ENCODE data around the gene POMP.

POMP gene

GRCh38 chr13:28704282-28704681, 45.4 kb downstream of the POMP start:
- no peak for DNase-seq

- no peak for DNase-seq
Observed at GRCh38 chr13:28704919-28705318, 46.0 kb downstream of the POMP start.

GRCh38 chr13:28705461-28706083, 46.6 kb downstream of the POMP start:
- DNase-seq = no peak

GRCh38 chr13:28707629-28708427, 48.9 kb downstream of the POMP start:
- no peak for DNase-seq

GRCh38 chr13:28710161-28710560, 51.2 kb downstream of the POMP start:
- no peak for DNase-seq

- no peak for DNase-seq
Observed at GRCh38 chr13:28714651-28715050, 55.7 kb downstream of the POMP start.

GRCh38 chr13:28716511-28716910, 57.6 kb downstream of the POMP start:
- no peak for DNase-seq

- DNase-seq = no peak
Observed at GRCh38 chr13:28717170-28717569, 58.2 kb downstream of the POMP start.

GRCh38 chr13:28718196-28718542, 59.2 kb downstream of the POMP start:
- no peak for DNase-seq

- peak; percentile 99 for DNase-seq
Observed at GRCh38 chr13:28718543-28719226, 59.8 kb downstream of the POMP start, which contains the start of gene SLC46A3. Gene SLC46A3, minus strand, starts transcription at chr13:28718970. Its CDS starts 972 bp downstream, at chr13:28717998.

GRCh38 chr13:28719227-28720055, 60.5 kb downstream of the POMP start:
- no peak for DNase-seq

- no peak for DNase-seq
Observed at GRCh38 chr13:28723806-28724205, 64.9 kb downstream of the POMP start.

- DNase-seq = no peak
Observed at GRCh38 chr13:28725046-28725610, 66.2 kb downstream of the POMP start.

All from right hindlimb (tissue), 1 donor.